Activated CD4-positive, alpha-beta T cell treated with anti-CD3 and anti-CD28 coated beads, Interleukin-2, amount 10 ng/mL, durations not matched to agents 24 days and 14 days (primary cell): Measurements from ENCODE around the gene GNE. TPM values are rescaled to one million over a fixed set of nuclear protein-coding genes. Genes with fewer than 3 reads are reported as not detected.

Experiments
- DNase-seq: peaks from one replicate; pipeline ENCODE4 v3.0.0; 2022
- H3K27ac Mint-ChIP-seq: one replicate; pipeline ENCODE4 v1.8.0; 2022; ENCODE audit warnings: mild to moderate bottlenecking, mixed read lengths
- H3K27me3 Mint-ChIP-seq: one replicate; pipeline ENCODE4 v1.8.0; 2022; ENCODE audit warnings: mixed read lengths
- H3K36me3 Mint-ChIP-seq: one replicate; pipeline ENCODE4 v1.8.0; 2022; ENCODE audit warnings: low read depth, mild to moderate bottlenecking, mixed read lengths
- H3K4me1 Mint-ChIP-seq: one replicate; pipeline ENCODE4 v1.8.0; 2021; ENCODE audit warnings: mixed read lengths
- H3K4me3 Mint-ChIP-seq: one replicate; pipeline ENCODE4 v1.8.0; 2022; ENCODE audit warnings: mild to moderate bottlenecking, moderate library complexity, mixed read lengths
- H3K9me3 Mint-ChIP-seq: one replicate; pipeline ENCODE4 v1.8.0; 2021; ENCODE audit warnings: mixed read lengths
- intact Hi-C: fragments of 100-400 bp; cut with micrococcal nuclease; formaldehyde crosslinking; loops from one replicate; pipeline ENCODE4 v1.15.1; 2023
- total RNA-seq: library from RNA; stranded (reverse); gene quantifications from 2 replicates; pipeline ENCODE4 v1.2.3, GENCODE V29; 2022

The GNE gene
- total RNA-seq, 1 donor from 2014 or later: 22.2 TPM

- peaks cover 51% of the 10 kb centered on the region for H3K4me1 Mint-ChIP-seq
- peaks cover 67% of the 10 kb centered on the region for H3K36me3 Mint-ChIP-seq
- intact Hi-C loops: loop anchor here (10.0 kb wide), 1 partner anchor 361 kb away; the partner anchor contains the start of gene MELK
- H3K4me3 Mint-ChIP-seq: no peak overlapping the region
- no peak for DNase-seq
- H3K9me3 Mint-ChIP-seq: no peaks in the 10 kb centered on the region
- no peaks in the 10 kb centered on the region for H3K27me3 Mint-ChIP-seq
- peak overlapping the region; percentile 73 for H3K27ac Mint-ChIP-seq
Observed at GRCh38 chr9:36213387-36213786, 44.9 kb downstream of the GNE start.

- peaks cover 52% of the 10 kb centered on the region for H3K4me1 Mint-ChIP-seq
- H3K27ac Mint-ChIP-seq: peak overlapping the region; percentile 4
- no peaks in the 10 kb centered on the region for H3K27me3 Mint-ChIP-seq
- peaks cover 68% of the 10 kb centered on the region for H3K36me3 Mint-ChIP-seq
- no peak overlapping the region for H3K4me3 Mint-ChIP-seq
- no peaks in the 10 kb centered on the region for H3K9me3 Mint-ChIP-seq
- no peak for DNase-seq
- intact Hi-C loops: loop anchor here (10.0 kb wide), 1 partner anchor 363 kb away; the partner anchor contains the start of gene MELK
Observed at GRCh38 chr9:36211510-36211909, 46.7 kb downstream of the GNE start.

- Mint-ChIP-seq H3K4me1 (peaks cover 51% of the 10 kb centered on the region), H3K36me3 (peaks cover 71% of the 10 kb centered on the region)
Observed at GRCh38 chr9:36210722-36211121, 47.5 kb downstream of the GNE start.

GRCh38 chr9:36208521-36209253 lies 49.6 kb downstream of the GNE start:
- Mint-ChIP-seq H3K4me1 (peaks cover 46% of the 10 kb centered on the region), H3K4me3 (no peak overlapping the region), H3K27ac (peak overlapping the region; percentile 74), H3K9me3 (no peaks in the 10 kb centered on the region), H3K27me3 (no peaks in the 10 kb centered on the region), H3K36me3 (peaks cover 83% of the 10 kb centered on the region)
- no peak for DNase-seq
- intact Hi-C loops: no loop called here

More at GRCh38 chr9:36210722-36211121, 47.5 kb downstream of the GNE start:
- Mint-ChIP-seq H3K27me3 (no peaks in the 10 kb centered on the region), H3K27ac (no peak overlapping the region), H3K4me3 (no peak overlapping the region), H3K9me3 (no peaks in the 10 kb centered on the region)
- no peak for DNase-seq
- intact Hi-C loops: loop anchor here (10.0 kb wide), 1 partner anchor 364 kb away; the partner anchor contains the start of gene MELK

DNA sequence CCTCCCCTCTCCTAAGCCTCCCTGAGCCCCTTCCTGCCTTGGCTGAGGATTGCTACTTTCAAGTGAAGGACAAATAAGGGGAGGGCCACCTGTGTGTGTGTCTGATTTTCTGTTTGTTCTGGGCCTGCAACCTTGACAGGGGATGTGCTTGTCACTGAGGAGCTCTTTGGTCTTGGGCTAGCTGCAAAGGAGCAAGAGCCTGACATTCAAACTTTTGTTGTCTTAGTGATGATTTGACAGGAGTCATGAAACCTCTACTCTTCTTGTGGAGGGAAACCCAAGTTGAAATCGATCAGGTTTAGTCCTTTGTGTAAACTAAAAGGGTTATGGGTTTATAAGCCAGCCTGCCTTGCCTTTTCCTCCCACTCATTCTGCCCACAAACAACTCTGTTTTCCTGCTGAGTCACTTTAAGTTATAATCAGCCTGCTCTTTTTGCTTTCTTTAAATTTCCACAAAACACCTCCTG lies 50.7 kb downstream of the GNE start:
- H3K4me3 Mint-ChIP-seq: peak overlapping the region; percentile 71
- intact Hi-C loops: loop anchor here (2.0 kb wide), 1 partner anchor 17 kb away; the partner anchor contains the start of gene CLTA
- no peaks in the 10 kb centered on the region for H3K27me3 Mint-ChIP-seq

GRCh38 chr9:36207016-36207415 lies 51.2 kb downstream of the GNE start:
- no peaks in the 10 kb centered on the region for H3K27me3 Mint-ChIP-seq
- no peaks in the 10 kb centered on the region for H3K9me3 Mint-ChIP-seq
- H3K27ac Mint-ChIP-seq: peak overlapping the region; percentile 74
- H3K36me3 Mint-ChIP-seq: peaks cover 90% of the 10 kb centered on the region
- intact Hi-C loops: loop anchor here (2.0 kb wide), 1 partner anchor 16 kb away; the partner anchor contains the start of gene CLTA
- H3K4me3 Mint-ChIP-seq: peak overlapping the region; percentile 43
- no peak for DNase-seq
- peaks cover 43% of the 10 kb centered on the region for H3K4me1 Mint-ChIP-seq

More for the DNA sequence above, 50.7 kb downstream of the GNE start:
- Mint-ChIP-seq H3K27ac (peak overlapping the region; percentile 74), H3K4me1 (peaks cover 43% of the 10 kb centered on the region), H3K36me3 (peaks cover 85% of the 10 kb centered on the region), H3K9me3 (no peaks in the 10 kb centered on the region)
- no peak for DNase-seq

DNA sequence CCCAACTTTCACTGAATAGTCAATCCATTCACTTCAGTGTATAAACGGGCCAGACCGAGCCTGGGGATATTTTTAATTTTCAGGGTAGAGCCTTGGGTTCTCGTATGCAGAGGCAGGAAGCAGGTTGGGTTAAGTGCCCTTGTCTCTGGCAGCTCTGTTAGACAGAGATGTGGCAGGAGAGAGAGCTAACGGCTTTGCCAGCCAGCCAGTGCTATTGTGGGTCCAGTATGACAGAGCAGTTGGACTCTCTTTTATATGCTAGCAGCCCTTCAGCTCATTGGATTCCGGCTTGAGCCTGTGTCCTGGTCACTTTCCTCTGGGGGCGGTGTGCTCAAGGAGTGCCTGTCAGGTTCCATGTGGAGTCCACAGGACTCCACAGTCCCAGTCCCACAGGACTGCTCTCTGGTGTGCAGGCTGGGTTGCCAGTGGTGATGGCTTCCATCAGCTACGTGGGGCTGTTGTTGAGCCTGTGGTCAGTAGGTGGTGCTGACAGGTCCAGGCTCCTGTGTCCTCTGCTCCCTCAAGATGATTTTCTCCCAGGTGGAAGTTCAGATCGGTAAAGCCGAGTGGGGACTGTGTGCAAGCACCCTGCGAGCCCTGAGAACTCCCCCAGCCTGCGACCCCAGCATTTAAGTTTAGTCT lies 53.2 kb downstream of the GNE start:
- Mint-ChIP-seq H3K4me1 (peaks cover 37% of the 10 kb centered on the region), H3K27ac (no peak overlapping the region), H3K4me3 (no peak overlapping the region), H3K27me3 (no peaks in the 10 kb centered on the region), H3K9me3 (no peaks in the 10 kb centered on the region), H3K36me3 (peaks cover 85% of the 10 kb centered on the region)
- DNase-seq: no peak
- intact Hi-C loops: no loop called here

GRCh38 chr9:36194326-36195000 lies 63.8 kb downstream of the GNE start:
- Mint-ChIP-seq H3K27me3 (no peaks in the 10 kb centered on the region), H3K36me3 (peaks cover 48% of the 10 kb centered on the region), H3K4me1 (peaks cover 41% of the 10 kb centered on the region), H3K4me3 (peak overlapping the region; percentile 11), H3K27ac (peak overlapping the region; percentile 69), H3K9me3 (no peaks in the 10 kb centered on the region)
- no peak for DNase-seq
- intact Hi-C loops: no loop called here

GRCh38 chr9:36193023-36193422 lies 65.2 kb downstream of the GNE start:
- Mint-ChIP-seq H3K27me3 (peaks cover 5% of the 10 kb centered on the region), H3K36me3 (peaks cover 40% of the 10 kb centered on the region), H3K9me3 (no peaks in the 10 kb centered on the region), H3K27ac (peak overlapping the region; percentile 42), H3K4me3 (peak overlapping the region; percentile 96), H3K4me1 (peaks cover 41% of the 10 kb centered on the region)
- DNase-seq: no peak
- intact Hi-C loops: no loop called here

DNA sequence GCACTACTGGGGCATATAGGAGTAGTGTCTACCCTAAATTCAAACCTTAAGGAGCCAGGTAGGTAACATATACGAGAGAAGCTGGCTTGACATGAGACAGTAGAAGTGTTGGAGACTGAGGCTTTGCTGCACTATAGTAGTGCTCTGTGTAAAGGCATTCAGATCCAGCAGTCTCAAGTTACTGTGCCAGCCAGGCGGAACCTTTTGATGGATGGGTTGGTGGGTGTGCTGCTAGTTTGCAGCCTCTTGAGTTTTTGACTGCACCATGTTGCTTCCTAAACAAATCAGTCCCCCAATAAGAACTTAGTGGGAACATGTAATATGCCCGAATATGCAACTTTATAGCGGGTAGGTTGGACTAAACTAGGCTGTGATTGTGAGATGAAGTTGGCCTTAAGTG lies 66.1 kb downstream of the GNE start:
- intact Hi-C loops: no loop called here
- no peak for DNase-seq
- Mint-ChIP-seq H3K4me3 (peak overlapping the region; percentile 96), H3K27me3 (peaks cover 5% of the 10 kb centered on the region), H3K4me1 (peaks cover 45% of the 10 kb centered on the region), H3K27ac (peak overlapping the region; percentile 6), H3K36me3 (peaks cover 34% of the 10 kb centered on the region), H3K9me3 (no peaks in the 10 kb centered on the region)

GRCh38 chr9:36191686-36192085 lies 66.6 kb downstream of the GNE start:
- Mint-ChIP-seq H3K27ac (peak overlapping the region; percentile 83), H3K36me3 (peaks cover 33% of the 10 kb centered on the region), H3K4me3 (peak overlapping the region; percentile 96), H3K9me3 (no peaks in the 10 kb centered on the region), H3K4me1 (peaks cover 45% of the 10 kb centered on the region), H3K27me3 (peaks cover 5% of the 10 kb centered on the region)
- intact Hi-C loops: loop anchor here (2.0 kb wide), 2 partner anchors 15 to 137 kb away; no protein-coding TSS in a partner anchor
- DNase-seq: no peak

DNA sequence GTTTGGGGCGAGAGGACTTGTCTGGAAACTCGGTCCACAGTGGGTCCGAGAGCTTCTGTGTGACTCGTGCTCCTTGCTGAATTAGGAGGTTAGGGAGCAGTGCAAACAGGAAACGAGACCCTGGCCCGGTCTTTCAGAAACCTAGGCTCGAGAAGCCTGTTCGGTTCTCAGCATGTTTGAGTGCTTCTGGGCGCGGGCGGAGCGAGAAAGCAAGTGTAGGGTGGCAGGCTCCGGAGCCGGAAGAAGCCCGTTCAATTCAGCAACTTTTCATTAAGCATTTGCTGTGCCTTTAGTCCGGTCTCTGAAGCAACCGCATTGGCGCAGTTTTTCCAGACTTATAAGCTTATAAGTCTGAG lies 67.0 kb downstream of the GNE start:
- Mint-ChIP-seq H3K27ac (peak overlapping the region; percentile 83), H3K4me3 (peak overlapping the region; percentile 96), H3K36me3 (peaks cover 30% of the 10 kb centered on the region), H3K4me1 (peaks cover 45% of the 10 kb centered on the region), H3K27me3 (peaks cover 5% of the 10 kb centered on the region), H3K9me3 (no peaks in the 10 kb centered on the region)
- intact Hi-C loops: loop anchor here (2.0 kb wide), 2 partner anchors 16 to 138 kb away; no protein-coding TSS in a partner anchor
- DNase-seq: peak; percentile 86

DNA sequence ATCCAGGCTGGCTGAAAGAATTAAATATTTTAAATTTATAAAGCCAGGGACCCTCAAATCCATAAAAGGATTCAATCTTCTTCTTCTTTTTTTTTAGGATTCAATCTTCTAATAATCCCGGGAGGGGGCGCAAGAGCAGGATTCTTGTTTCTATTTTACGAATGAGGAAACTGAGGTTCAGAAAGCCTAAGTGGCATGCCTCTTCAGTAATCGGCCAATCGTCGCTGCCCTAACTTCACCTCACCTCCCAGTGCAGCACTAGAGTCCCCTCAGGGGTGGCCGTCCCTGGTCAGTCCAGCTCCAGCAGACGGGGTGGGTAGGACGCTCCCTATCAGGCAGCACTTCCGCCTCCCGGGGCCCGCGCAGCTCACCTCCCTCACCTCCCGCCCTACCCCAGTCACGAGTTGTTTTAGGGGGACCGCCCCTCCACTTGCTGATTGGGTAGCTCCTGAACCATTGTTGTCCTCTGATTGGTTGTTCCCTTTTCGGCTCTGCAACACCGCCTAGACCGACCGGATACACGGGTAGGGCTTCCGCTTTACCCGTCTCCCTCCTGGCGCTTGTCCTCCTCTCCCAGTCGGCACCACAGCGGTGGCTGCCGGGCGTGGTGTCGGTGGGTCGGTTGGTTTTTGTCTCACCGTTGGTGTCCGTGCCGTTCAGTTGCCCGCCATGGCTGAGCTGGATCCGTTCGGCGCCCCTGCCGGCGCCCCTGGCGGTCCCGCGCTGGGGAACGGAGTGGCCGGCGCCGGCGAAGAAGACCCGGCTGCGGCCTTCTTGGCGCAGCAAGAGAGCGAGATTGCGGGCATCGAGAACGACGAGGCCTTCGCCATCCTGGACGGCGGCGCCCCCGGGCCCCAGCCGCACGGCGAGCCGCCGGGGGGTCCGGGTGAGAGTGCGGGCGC lies 67.6 kb downstream of the GNE start, which contains the start of gene CLTA:
TSS of gene CLTA (plus strand) at position 534 of the 902 bp plus-strand sequence. CDS start at position 670, 136 bp downstream.
- intact Hi-C loops: loop anchor here (1.0 to 2.0 kb wide), 7 partner anchors 16 to 154 kb away; partner anchors contain the start of genes GLIPR2, GNE and RECK
- Mint-ChIP-seq H3K4me3 (peak within 1 kb of the TSS; percentile 96), H3K27me3 (peaks cover 5% of the 10 kb centered on the region), H3K4me1 (peaks cover 44% of the 10 kb centered on the region), H3K9me3 (no peaks in the 10 kb centered on the region), H3K27ac (peak within 1 kb of the TSS; percentile 85), H3K36me3 (peaks cover 30% of the 10 kb centered on the region)
- peak; percentile 98 for DNase-seq
